Small intestine (tissue), 7 donors: Measurements from ENCODE around the gene CD164L2. TPM values are rescaled to one million over a fixed set of nuclear protein-coding genes. Genes with fewer than 3 reads are reported as not detected.

Source experiments
- DNase-seq, 2 donors: peaks; one replicate each; pipeline versions ENCODE4 v3.0.0 to v3.0.0-alpha.2; 2013
- FAIRE-seq: peaks from 2 replicates; lab custom pipeline; 2012; peaks lifted over from hg19 to GRCh38; lab: Jason Lieb, UNC
- H3K27ac ChIP-seq, 3 donors: one replicate each; pipeline ENCODE4 v1.5.1; 2013; ENCODE audit warnings: low read length in 2 of 3, mild to moderate bottlenecking in 2 of 3, control low read depth in 1 of 3, inconsistent platforms in 1 of 3, low read depth in 1 of 3, moderate library complexity in 1 of 3
- H3K27me3 ChIP-seq, 3 donors: one replicate each; pipeline ENCODE4 v1.6.1; 2013; ENCODE audit warnings: low read length in 3 of 3, inconsistent platforms in 1 of 3; ENCODE audit not compliant: control insufficient read depth in 3 of 3, insufficient read depth in 3 of 3
- H3K36me3 ChIP-seq, 3 donors: one replicate each; pipeline ENCODE4 v1.6.1; 2013; ENCODE audit warnings: low read length in 3 of 3, inconsistent platforms in 1 of 3, low read depth in 1 of 3, mild to moderate bottlenecking in 1 of 3, moderate library complexity in 1 of 3; ENCODE audit not compliant: control insufficient read depth in 3 of 3, insufficient read depth in 2 of 3
- H3K4me1 ChIP-seq, 3 donors: one replicate each; pipeline ENCODE4 v1.6.1; 2013; ENCODE audit warnings: low read length in 2 of 3, inconsistent platforms in 1 of 3, low read depth in 1 of 3, mild to moderate bottlenecking in 1 of 3, moderate library complexity in 1 of 3; ENCODE audit not compliant: control insufficient read depth in 3 of 3, insufficient read depth in 2 of 3
- H3K4me3 ChIP-seq, 3 donors: one replicate each; pipeline ENCODE4 v1.5.1; 2013; ENCODE audit warnings: low read length in 3 of 3, control low read depth in 1 of 3, inconsistent platforms in 1 of 3, low read depth in 1 of 3, mild to moderate bottlenecking in 1 of 3, moderate library complexity in 1 of 3
- H3K9me3 ChIP-seq, 2 donors: one replicate each; pipeline ENCODE4 v1.6.1; 2013; ENCODE audit warnings: low read depth in 1 of 2, low read length in 1 of 2; ENCODE audit not compliant: control insufficient read depth in 2 of 2, insufficient read depth in 1 of 2
- WGBS, 3 donors: extraction: QIAGEN DNeasy Blood & Tissue Kit; methylation state at CpG; one replicate each; pipeline ENCODE4 v1.1.7; 2013; 5-methylcytosine and 5-hydroxymethylcytosine counted together
- polyA plus RNA-seq, 4 donors: library from polyadenylated mRNA; stranded (reverse) in 3 of 4; unstranded in 1 of 4; fragments of 200-250 nt in 3 of 4; fragments of 120-200 nt in 1 of 4; gene quantifications; one replicate each; pipeline versions ENCODE4 v1.2.1 to v1.2.3, GENCODE V29; 2013
- donor health status: healthy with polysubstance abuse.
- donor health status: control.
- donor health status: control.
- donor health status: Bipolar disorder and iron deficiency.
- donor health status: healthy.

The CD164L2 gene
- polyA plus RNA-seq, 4 donors = 0.03 to 0.04 TPM; not detected in 2

- Histone ChIP-seq H3K36me3 (peaks cover 3 to 44% (median 5%) of the 10 kb centered on the region in 3 donors), H3K27ac (peak overlapping the region in 1 of 3 donors; percentile 1), H3K4me1 (peaks cover 0 to 27% (median 14%) of the 10 kb centered on the region in 3 donors), H3K27me3 (no peaks in the 10 kb centered on the region), H3K4me3 (no peak overlapping the region), H3K9me3 (no peaks in the 10 kb centered on the region)
- FAIRE-seq (no peak), DNase-seq (no peak)
- WGBS, 3 donors = 73 to 77% (median 75%) methylated on average over 2 of the region's 2 CpGs
These were observed 44.2 kb upstream of the CD164L2 start for GRCh38 chr1:27427329-27427728.

GRCh38 chr1:27423709-27424108, 40.6 kb upstream of the CD164L2 start:
- peaks cover 3 to 38% (median 5%) of the 10 kb centered on the region in 3 donors for H3K36me3 ChIP-seq
- peaks cover 0 to 13% (median 3%) of the 10 kb centered on the region in 3 donors for H3K4me1 ChIP-seq
- no peak overlapping the region for H3K27ac ChIP-seq
- FAIRE-seq = no peak
- no peaks in the 10 kb centered on the region for H3K9me3 ChIP-seq
- H3K4me3 ChIP-seq = no peak overlapping the region
- no peak for DNase-seq
- WGBS, 3 donors = 90 to 94% (median 92%) methylated on average over 4 of the region's 4 CpGs
- no peaks in the 10 kb centered on the region for H3K27me3 ChIP-seq

- Histone ChIP-seq H3K27ac (peak overlapping the region; percentile 25 to 78 (median 73)), H3K4me3 (no peak overlapping the region), H3K36me3 (peaks cover 9 to 28% (median 17%) of the 10 kb centered on the region in 3 donors), H3K9me3 (no peaks in the 10 kb centered on the region), H3K4me1 (peaks cover 0 to 17% (median 0%) of the 10 kb centered on the region in 3 donors), H3K27me3 (no peaks in the 10 kb centered on the region)
- peak in 1 of 2 donors; percentile 73 for DNase-seq
- 38 to 55% (median 51%) methylated on average over 14 of the region's 14 CpGs for WGBS, 3 donors
- no peak for FAIRE-seq
These were observed 35.4 kb upstream of the CD164L2 start for GRCh38 chr1:27418326-27419185.

- no peak for DNase-seq
- H3K36me3 ChIP-seq = peaks cover 10 to 34% (median 24%) of the 10 kb centered on the region in 3 donors
These were observed 34.6 kb upstream of the CD164L2 start for GRCh38 chr1:27417713-27418112.

GRCh38 chr1:27416387-27417111, 33.4 kb upstream of the CD164L2 start:
- peak; percentile 79 to 80 for DNase-seq
- no peaks in the 10 kb centered on the region for H3K9me3 ChIP-seq
- 69 to 75% (median 71%) methylated on average over 3 of the region's 3 CpGs for WGBS, 3 donors
- FAIRE-seq = no peak
- H3K27ac ChIP-seq = no peak overlapping the region
- no peak overlapping the region for H3K4me3 ChIP-seq
- peaks cover 18 to 44% (median 27%) of the 10 kb centered on the region in 3 donors for H3K36me3 ChIP-seq
- no peaks in the 10 kb centered on the region for H3K27me3 ChIP-seq
- H3K4me1 ChIP-seq = peaks cover 0 to 17% (median 0%) of the 10 kb centered on the region in 3 donors

More at GRCh38 chr1:27417713-27418112, 34.6 kb upstream of the CD164L2 start:
- peaks cover 0 to 17% (median 0%) of the 10 kb centered on the region in 3 donors for H3K4me1 ChIP-seq
- no peaks in the 10 kb centered on the region for H3K27me3 ChIP-seq
- H3K9me3 ChIP-seq = no peaks in the 10 kb centered on the region
- H3K4me3 ChIP-seq = no peak overlapping the region
- WGBS, 3 donors = 72 to 82% (median 78%) methylated on average over 3 of the region's 3 CpGs
- no peak for FAIRE-seq
- H3K27ac ChIP-seq = peak overlapping the region in 2 of 3 donors; percentile 26 to 73

- H3K27me3 ChIP-seq = no peaks in the 10 kb centered on the region
- no peak overlapping the region for H3K27ac ChIP-seq
- DNase-seq (no peak), FAIRE-seq (no peak)
- H3K4me1 ChIP-seq = peaks cover 0 to 17% (median 0%) of the 10 kb centered on the region in 3 donors
- no peaks in the 10 kb centered on the region for H3K9me3 ChIP-seq
- no peak overlapping the region for H3K4me3 ChIP-seq
- WGBS, 3 donors = 86 to 96% (median 93%) methylated on average over 1 of the region's 1 CpG
- H3K36me3 ChIP-seq = peaks cover 24 to 65% (median 43%) of the 10 kb centered on the region in 3 donors
These were observed 31.0 kb upstream of the CD164L2 start for GRCh38 chr1:27414091-27414490.

GRCh38 chr1:27413004-27413403, 29.9 kb upstream of the CD164L2 start:
- Histone ChIP-seq H3K4me1 (peaks cover 0 to 6% (median 0%) of the 10 kb centered on the region in 3 donors), H3K36me3 (peaks cover 25 to 72% (median 49%) of the 10 kb centered on the region in 3 donors), H3K9me3 (no peaks in the 10 kb centered on the region), H3K4me3 (no peak overlapping the region), H3K27ac (no peak overlapping the region), H3K27me3 (no peaks in the 10 kb centered on the region)
- 84 to 90% (median 85%) methylated on average over 4 of the region's 4 CpGs for WGBS, 3 donors
- no peak for FAIRE-seq
- DNase-seq = no peak

- Histone ChIP-seq H3K27ac (no peak overlapping the region), H3K4me1 (peaks cover 0 to 2% (median 0%) of the 10 kb centered on the region in 3 donors), H3K4me3 (no peak overlapping the region), H3K9me3 (no peaks in the 10 kb centered on the region), H3K36me3 (peaks cover 30 to 74% (median 49%) of the 10 kb centered on the region in 3 donors), H3K27me3 (no peaks in the 10 kb centered on the region)
- 92 to 93% (median 93%) methylated on average over 4 of the region's 4 CpGs for WGBS, 3 donors
- DNase-seq (no peak), FAIRE-seq (no peak)
These were observed 29.4 kb upstream of the CD164L2 start for GRCh38 chr1:27412502-27412901.
